UCSD-AML1 (cell line): ENCODE data around the gene TSPAN18.

Experiments used
- DNase-seq: peaks from one replicate; lab custom pipeline; 2025; ENCODE audit not compliant: unreplicated experiment; lab: John Stamatoyannopoulos, UW

Gene TSPAN18

DNA sequence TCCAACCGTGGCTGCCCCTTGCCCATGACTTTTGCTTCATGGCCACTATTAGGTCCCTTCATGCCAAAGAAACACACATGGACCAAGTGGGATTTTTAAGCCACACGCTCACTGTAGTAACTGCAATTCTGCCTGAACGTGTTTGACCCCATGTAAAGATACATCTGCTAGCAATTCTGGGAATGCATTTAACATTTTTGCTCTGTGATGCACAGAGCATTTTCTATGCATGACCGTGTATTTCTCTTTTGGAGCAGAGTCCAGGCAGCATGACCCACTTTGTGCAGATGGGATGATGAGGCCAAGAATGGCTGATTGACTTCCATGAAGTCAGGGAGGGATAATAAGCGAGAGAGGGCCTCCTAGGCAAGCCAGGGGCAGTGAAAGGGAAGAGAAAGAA is 115.5 kb downstream of the TSPAN18 start:
- DNase-seq: no peak

DNA sequence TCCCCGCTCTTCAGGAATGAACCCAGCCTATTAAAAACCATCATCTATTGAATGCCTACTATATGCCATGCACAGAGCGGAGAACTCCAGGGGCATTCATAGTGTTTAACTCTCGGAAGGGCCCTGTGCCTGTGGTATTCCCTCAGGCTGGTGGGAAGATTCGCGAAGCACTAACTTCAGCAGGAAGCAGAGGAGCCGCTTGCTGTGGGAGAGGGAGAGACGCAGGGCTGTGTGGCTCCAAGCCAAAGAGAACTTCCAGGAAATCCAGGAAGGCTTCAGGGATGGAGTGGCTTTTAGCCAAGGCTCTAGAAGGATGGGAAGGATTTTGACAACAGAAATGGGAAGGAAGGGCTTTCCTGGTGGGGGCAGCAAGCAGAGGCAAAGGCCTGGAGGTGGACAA is 120.1 kb downstream of the TSPAN18 start:
- no peak for DNase-seq

DNA sequence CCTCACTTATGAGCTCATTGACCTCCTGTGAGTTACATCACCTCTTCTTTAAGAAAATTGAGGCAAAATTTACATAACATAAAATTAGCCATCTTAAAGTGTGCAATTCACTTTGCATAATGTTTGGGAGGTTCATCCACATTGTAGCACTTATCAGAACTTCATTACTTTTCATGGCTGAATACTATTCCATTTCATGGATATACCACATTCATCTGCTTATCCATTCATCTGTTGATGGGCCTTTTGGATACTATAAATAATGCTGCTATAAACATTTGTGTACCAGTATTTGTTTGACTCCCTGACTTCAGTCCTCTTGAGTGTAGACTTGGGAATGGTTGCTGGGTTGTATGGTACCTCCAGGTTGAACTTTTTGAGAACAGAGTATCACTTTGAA is 120.6 kb downstream of the TSPAN18 start:
- no peak for DNase-seq

DNA sequence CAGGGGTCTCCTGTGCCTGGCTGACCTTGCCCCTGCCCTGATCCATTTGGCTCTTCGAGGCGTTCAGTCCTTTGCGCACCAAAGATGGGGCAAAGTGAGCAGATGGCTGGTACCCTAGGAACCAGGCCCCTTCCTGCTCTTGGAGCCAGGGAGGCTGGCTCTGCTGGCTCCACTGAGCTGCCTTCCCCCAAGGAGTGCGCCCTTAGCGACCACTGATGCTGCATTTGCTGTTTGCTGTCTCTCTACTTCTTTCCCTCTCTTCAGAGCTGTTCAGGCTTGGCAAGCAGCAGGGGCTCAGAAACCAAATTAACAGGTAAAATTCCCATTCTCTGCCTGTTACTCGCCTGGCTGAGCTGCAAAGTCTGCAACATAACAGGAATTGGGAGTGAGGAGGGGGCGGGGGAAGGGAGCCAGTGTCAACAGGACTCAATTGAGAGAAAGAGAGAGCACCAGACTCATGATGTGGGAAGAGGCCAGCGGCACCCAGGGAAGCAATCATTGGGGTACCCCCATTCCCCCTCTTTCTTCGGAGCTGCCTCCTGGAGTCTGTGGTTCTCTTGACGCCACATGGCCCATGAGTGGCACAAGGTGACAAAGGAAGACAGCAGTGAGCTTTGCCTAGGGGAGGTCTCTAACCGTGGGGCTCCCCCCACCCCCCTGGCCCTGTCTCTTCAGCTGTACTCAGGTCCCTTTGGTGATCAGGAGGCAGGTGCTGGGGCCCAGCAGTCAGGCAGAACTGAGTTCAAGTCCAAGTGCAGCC is 121.6 kb downstream of the TSPAN18 start:
- DNase-seq: no peak

DNA sequence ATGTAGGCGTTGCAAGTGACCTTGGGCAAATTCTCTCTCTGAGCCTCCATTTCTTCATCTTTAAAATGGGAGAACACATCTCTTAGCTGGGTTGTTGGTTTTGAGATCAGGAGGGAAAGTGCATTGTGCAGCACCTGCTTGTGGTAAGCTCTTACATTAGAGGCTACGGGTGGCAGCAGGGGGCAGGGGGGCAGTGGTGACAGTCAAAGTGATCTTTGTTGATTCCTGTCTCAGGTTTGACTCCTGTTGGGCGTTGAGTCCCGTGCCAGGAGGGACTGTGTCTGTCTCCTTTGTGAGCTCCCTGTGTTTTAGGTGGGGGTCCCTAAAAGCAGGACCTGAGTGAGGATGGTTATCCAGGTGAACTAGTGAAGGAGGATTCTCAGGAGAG is 122.2 kb downstream of the TSPAN18 start:
- no peak for DNase-seq

DNA sequence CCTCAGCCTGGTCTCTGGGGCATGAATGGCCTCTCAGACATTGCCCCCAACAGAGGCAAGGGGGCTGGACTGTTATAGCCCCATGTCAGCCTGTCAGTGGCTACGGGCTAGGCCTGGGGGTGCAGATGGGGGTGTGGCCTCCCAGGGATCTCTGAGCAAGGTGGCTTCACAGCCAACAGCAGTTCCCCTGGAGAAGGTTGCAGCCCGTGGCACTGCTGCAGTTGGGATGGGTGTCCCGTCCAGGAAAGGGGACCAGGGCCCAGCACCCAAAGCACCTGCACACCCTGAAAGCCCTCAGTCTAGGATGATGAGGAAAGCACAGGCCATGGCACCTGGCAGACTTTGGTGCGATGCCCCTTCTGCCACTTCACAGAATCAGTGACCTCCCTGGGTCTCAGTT is 122.7 kb downstream of the TSPAN18 start:
- no peak for DNase-seq

DNA sequence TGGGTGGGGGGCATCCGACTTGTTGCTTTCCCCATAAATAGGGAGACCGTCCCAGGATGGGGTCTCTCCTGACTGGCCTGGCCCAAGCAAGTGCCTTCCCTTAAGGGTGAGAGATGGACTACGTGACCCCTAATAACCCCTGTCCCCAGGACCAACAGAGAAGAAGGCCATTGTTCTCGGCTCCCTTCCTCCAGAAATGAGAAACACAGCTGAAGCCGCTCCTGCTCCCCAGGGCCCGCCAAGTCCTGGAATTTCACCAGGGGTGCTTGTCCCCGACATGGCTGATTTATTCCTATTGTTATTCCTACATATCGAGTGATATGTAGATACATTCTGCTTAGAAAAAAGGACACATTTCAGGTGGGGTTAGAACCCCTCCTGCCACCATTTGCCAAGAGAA is 123.2 kb downstream of the TSPAN18 start:
- DNase-seq: no peak

DNA sequence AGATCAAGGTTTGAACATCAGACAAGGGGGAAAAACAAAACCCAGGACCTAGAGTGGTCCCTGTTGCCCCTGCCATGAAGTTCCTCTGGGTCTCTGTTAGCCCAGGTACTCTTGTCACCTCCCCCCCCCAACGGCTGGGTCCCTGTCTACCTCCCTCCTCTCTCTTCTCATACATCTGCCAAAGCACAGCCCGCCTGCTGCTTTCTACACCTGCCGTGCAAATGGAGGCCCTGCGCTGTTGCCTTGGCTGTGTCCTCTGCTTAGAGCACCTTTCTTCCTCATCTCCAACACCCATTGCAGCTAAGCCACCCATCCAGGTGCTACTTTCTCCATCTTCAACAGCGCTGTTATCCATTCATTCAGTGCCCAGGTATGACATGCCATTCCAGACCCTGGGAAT is 124.7 kb downstream of the TSPAN18 start:
- DNase-seq: no peak

DNA sequence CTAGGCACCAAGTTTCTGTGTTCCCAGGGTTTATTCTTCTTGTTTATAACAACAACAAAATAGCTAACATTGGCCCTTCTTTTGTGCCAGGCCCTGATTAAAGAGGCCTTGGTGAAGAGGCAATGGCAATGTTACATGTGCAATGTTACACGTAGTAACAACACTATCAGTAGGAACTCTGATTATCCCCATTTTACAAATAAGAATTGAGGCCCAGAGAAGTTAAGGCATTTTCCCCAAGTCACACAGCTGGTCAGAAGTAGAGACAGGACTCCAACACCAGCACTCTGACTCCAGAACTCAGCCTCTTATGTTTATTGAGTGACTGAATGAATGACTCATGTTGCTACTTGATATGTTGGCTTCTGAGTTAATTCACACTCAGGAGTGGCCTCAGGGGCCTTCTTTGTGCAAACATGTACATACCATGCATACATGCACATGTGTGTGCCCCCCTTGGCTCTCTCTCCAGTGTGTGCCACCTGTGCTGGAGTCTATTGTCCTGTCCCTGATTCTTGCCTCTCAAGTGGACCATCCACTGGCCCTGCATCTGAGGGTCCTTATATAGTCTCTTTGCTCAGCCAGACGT is 125.5 kb downstream of the TSPAN18 start:
- no peak for DNase-seq

DNA sequence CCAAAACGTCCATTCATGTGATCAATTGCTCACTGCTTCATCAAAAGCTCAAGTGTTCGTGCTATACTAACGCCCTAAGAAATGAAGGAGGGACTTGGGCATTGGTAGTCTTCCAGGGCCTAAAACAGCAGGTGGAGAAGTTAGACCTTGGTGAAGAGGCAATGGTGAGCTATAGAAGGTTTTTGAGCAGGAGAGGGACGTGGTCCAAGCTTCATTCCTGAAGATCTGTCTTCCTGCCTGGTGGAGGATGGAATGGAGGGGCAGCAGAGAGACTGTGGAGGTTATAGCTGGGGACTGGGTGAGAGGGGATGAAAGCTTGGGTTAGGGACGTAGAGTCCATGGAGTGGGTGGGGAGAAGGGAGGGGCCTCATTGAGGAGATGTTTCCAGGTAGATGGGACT is 126.2 kb downstream of the TSPAN18 start:
- no peak for DNase-seq

DNA sequence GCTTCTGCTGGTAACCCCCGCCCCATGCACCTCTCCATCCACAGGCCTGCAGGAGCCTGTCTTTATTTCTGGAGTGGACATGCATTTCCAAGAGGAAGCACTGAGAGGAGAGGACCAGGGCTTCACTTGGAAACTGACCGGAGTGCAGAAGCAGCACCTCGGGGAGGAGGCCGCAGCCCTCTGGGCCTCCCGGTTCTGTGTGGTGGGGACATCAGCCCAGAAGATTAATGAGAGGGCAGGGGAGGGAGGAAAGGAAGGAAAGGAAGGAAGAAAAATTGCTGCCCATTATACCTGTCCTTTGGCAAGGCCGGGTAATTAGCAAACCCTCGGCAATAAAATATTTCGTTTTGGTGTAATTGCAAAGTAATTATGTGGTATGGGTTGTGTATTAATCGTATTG is 126.9 kb downstream of the TSPAN18 start:
- no peak for DNase-seq

DNA sequence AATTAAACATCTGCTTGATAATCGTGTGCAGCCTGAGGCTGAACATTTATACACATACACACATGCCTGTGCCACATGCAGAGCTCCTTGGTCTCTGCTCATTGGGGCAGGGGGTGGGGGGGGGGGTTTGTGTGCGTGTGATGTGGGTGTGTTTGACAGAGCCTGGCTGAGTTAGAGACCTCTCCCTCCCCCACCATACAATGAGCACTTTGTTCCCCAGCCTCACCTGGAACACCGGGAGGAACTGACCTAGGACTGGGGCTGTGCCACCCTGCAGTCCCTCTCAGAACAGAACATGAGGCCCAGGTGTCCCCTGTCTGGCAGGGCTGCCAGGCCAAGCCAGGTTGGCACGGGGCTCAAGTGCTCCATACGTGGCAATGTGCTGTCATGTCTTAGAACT is 127.3 kb downstream of the TSPAN18 start:
- DNase-seq: no peak

DNA sequence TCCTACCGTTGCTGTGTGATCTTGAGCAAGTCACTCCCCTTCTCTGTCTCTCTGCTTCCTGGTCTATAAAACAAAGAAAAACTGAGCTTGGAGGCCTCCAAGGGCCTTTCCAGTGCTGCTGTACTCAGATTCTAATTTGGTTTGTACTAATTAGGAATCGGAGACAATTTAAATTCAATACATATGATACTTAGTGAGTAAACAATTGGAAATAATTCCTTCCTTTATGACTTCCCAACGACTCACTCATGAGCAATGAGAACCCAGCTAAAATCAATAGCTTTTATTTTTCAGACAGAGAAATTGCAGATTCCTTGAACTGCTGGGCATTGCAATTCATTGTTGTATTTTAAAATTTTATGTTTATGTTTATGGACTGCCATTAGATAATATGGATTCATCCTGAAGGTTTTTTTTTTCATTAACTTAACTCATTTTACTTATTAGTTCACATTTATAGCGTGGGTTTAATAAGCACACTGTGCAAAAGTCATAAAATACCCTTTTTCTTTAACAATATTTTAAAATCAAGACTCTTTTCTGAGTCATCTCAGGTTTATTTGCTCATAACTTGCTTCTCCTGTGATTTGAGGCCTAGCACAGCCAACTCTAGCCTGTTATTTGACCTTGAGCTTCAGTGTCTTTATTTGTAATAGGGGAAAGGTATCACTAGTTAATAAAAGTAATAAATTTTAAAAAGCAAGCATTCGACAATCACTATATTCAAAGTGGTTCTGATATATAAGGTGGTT is 128.2 kb downstream of the TSPAN18 start:
- no peak for DNase-seq

DNA sequence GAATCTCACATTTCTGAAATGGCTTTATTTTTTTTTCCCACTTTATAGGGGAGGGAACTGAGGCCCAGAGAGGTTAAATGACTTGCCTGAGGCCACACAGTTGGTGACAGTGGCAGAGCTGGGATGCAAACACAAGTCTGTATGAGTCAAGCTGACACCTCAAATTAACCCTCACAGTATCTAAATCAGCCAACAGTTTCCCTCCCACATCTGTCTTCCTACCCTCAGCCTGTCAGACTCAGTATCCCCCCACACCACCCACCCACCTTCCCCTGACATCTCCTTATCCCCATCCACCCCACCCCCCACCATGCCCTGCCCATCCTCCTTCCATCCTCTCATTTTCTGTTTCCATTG is 128.7 kb downstream of the TSPAN18 start:
- DNase-seq: no peak

DNA sequence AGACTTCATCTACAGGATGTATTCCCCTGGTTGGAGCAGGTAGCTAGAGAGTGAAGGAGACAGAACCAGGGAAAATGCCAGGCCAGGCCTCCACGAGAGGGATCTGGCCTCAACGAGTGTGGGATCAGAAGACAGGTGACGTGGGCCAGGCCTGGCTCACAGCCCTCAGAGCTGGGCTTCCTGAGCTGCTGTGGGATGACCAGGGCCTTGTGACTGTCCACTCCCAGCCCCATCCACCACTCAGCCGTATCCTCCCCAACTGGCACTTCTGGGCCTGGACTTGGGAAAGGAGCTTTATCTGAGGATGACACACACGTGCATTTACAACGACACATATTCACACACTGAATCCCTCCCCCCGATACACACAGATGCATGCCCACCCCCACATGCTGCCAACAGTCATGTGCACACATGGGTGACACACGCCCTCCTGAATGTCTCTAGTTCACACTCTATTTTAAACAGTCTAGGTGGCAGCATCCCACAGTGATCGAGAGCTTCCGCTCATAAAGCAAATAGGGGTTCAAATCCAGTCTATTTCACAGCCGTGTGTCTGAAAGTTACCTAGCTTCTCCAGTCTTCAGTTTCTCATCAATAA is 130.8 kb downstream of the TSPAN18 start:
- no peak for DNase-seq

DNA sequence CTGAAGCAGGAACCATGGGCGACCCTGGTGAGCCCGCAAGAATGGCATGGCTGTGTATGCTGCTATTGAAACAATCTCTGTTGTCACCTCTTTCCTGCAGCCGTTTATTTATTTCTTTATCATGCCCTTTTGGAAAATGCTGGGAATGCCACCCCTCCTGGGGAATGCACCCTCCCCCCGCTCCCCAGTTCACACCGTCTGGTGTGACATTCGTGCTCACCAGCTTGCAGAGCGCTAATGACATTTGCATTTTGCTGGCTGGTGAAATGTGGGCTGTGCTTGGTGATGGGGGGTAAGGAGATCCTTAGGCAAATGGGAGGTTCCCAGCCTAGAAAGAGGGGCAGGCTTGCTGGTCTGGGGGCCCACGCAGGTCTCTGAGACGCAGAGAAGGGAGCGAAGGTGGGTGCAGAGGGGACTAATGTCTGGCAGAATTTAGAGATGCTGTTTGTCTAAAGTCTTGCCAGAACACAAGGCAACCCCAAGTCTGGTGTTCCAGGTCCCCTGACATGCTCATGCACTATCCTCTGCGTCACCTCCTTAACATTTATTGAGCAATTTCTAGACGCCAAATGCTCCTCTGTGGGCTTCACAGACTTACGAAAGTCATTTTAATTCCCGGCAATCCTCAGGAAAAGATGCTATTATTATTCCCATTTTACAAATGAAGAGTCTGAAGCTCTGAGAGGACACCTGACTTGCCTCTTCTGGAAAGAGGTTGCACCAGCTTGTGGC is 132.2 kb downstream of the TSPAN18 start:
- DNase-seq: no peak

DNA sequence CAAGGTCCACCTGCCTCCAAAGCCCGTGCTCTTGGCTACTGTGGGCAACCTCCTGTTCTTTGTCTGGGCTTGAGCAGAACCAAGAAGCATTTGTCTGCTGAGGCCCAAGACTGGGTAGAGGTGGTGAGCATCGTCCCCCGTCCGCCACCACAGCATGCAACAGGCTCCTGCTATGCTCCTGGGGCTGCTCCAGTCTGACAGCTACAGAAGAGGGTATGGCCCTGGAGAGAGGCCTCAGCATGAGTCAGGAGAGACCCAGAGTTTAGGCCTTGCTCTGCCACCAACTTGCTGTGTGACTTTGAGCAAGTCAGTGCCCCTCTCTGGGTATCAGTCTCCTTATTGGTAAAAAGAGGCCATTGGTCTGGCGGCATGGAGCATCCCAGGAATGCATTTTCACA is 132.8 kb downstream of the TSPAN18 start:
- DNase-seq: no peak

DNA sequence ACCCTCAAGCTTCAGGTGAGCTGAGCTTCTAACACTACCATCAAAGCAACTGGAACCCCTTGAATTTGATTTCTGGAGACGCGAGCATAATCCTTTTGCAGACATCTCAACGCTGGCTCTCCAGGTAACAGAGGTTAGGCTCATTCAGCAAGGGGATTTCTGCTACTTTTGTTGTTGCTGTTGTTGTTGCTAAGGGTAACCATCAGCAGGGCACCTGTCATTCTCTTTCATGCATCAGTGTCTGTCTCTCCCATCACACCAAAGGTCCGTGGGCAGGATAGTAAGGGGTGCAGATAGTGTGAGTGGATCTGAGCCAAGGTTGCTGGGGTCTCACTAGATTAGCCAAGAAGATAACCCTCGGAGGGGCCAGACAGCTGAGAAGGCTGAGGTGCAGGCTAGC is 133.6 kb downstream of the TSPAN18 start:
- no peak for DNase-seq

DNA sequence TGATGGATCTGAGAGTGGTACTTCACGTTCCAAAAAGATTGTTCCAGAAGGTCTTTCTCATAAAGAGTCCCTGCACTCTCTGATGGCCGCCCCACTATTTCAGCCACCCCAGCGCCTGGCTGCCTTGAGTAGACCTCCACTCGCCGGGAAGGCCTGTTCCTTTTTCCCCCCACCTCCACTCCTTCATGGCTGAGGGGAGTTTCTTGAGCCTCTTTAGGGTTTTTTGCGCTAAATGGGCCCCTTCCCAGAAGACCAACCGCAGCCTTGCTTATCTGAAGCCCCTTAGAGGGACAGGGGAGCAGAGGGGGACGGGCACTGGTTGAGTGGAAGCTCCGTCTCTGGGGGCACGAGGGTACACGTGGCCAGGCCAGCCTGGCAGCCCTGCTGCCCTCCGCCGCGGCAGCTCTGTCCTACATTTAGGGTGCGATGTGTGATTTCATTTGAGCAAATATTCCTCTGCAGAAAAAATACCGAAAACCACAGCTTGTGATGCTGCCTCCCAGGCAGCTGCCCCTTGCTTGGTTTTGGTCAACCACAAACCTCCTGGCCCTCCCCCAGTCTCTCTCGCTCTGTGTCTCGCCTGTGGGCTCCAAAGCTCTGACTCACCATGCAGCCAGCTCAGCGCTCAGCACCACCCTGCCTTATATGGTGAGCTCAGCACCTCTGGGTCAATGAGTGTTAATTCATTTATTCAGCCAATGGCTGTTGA is 135.2 kb downstream of the TSPAN18 start:
- peak; percentile 91 for DNase-seq

DNA sequence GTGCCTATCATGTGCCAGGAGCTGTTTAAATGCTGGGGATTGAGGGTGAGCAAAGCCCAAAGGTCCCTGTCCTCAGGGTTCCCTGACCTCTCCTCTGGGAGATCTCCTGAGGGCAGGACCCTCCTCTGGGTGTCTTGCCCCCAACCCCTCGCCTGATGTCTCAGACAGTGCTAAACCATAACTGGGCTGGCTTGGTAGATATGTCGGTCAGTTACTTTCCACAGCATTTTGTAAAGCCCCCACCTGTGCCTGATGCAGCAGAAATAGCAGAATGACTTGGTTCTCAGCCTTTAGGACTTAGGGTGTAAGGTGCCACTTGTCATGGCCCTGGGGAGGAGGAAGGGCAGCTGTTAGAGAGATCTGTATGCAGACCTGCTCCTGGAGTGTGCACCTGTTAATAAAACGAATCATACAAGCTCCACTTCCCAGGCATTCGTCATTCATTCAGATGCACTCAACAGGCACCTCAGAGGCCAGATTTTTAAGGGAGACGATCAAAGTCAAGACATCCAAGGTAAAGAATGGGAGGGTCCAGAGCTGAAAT is 135.9 kb downstream of the TSPAN18 start:
- no peak for DNase-seq
